HFFc6 (cell line): Measurements from ENCODE around the gene GAREM1. TPM values are rescaled to one million over a fixed set of nuclear protein-coding genes. Genes with fewer than 3 reads are reported as not detected.

Experiments
- DNase-seq: peaks from one replicate; pipeline ENCODE4 v3.0.0-alpha.2; 2018
- H3K27ac Mint-ChIP-seq: 2 replicates; pipeline ENCODE4 v1.8.0; 2020; ENCODE audit warnings: mild to moderate bottlenecking, mixed read lengths
- H3K27me3 Mint-ChIP-seq: 2 replicates; pipeline ENCODE4 v1.8.0; 2021; ENCODE audit warnings: mild to moderate bottlenecking, moderate library complexity, mixed read lengths; ENCODE audit not compliant: insufficient read depth
- H3K36me3 Mint-ChIP-seq: 2 replicates; pipeline ENCODE4 v1.8.0; 2021; ENCODE audit warnings: low read depth, mixed read lengths
- H3K4me1 Mint-ChIP-seq: 2 replicates; pipeline ENCODE4 v1.8.0; 2020; ENCODE audit warnings: low read depth, mixed read lengths
- H3K4me3 Mint-ChIP-seq: 2 replicates; pipeline ENCODE4 v1.8.0; 2020; ENCODE audit warnings: mild to moderate bottlenecking, moderate library complexity, mixed read lengths
- H3K9me3 Mint-ChIP-seq: 2 replicates; pipeline ENCODE4 v1.8.0; 2020; ENCODE audit warnings: mild to moderate bottlenecking, mixed read lengths
- CTCF ChIP-seq: fragments of 200-600 bp; sonication (generic); IDR thresholded peaks from 2 replicates; pipeline ENCODE4 v1.5.0; 2021; ENCODE audit warnings: antibody characterized with exemption, mild to moderate bottlenecking
- total RNA-seq, 6 experiments: library from RNA; stranded (reverse); fragmentation: NEBNext Ultra II Directional; extraction: Animal tissue kit (Norgen Biotek cat#: 25700); gene quantifications; 2 replicates in 1 of 6; 3 replicates in 5 of 6; pipeline ENCODE4 v1.2.3, GENCODE V29; 2021

GAREM1 gene
- total RNA-seq, 6 experiments from 2014 or later = 0.03 to 0.31 (median 0.08) TPM

GRCh38 chr18:32401621-32402020, 69.1 kb downstream of the GAREM1 start:
- no peak for DNase-seq
- peaks cover 27% of the 10 kb centered on the region for H3K9me3 Mint-ChIP-seq
- TF ChIP-seq CTCF = no peak
- H3K4me1 Mint-ChIP-seq = no peaks in the 10 kb centered on the region
- no peaks in the 10 kb centered on the region for H3K36me3 Mint-ChIP-seq
- H3K27ac Mint-ChIP-seq = no peak overlapping the region
- no peak overlapping the region for H3K4me3 Mint-ChIP-seq
- no peaks in the 10 kb centered on the region for H3K27me3 Mint-ChIP-seq

- H3K27me3 Mint-ChIP-seq = no peaks in the 10 kb centered on the region
Measured at GRCh38 chr18:32393407-32393806, 77.3 kb downstream of the GAREM1 start.

GRCh38 chr18:32391126-32391525, 79.6 kb downstream of the GAREM1 start:
- no peak overlapping the region for H3K27ac Mint-ChIP-seq
- TF ChIP-seq CTCF = no peak
- H3K9me3 Mint-ChIP-seq = peaks cover 21% of the 10 kb centered on the region
- H3K4me1 Mint-ChIP-seq = no peaks in the 10 kb centered on the region
- DNase-seq = no peak
- H3K27me3 Mint-ChIP-seq = no peaks in the 10 kb centered on the region
- no peak overlapping the region for H3K4me3 Mint-ChIP-seq
- H3K36me3 Mint-ChIP-seq = no peaks in the 10 kb centered on the region; the same call in 1 of the 2 replicates

More at GRCh38 chr18:32393407-32393806, 77.3 kb downstream of the GAREM1 start:
- H3K27ac Mint-ChIP-seq = no peak overlapping the region
- peaks cover 32% of the 10 kb centered on the region for H3K9me3 Mint-ChIP-seq
- no peaks in the 10 kb centered on the region for H3K4me1 Mint-ChIP-seq
- no peak for DNase-seq
- H3K4me3 Mint-ChIP-seq = no peak overlapping the region
- no peak for TF ChIP-seq CTCF
- no peaks in the 10 kb centered on the region; the same call in 1 of the 2 replicates for H3K36me3 Mint-ChIP-seq

GRCh38 chr18:32389858-32390257, 80.8 kb downstream of the GAREM1 start:
- H3K27ac Mint-ChIP-seq = no peak overlapping the region
- DNase-seq = no peak
- no peak overlapping the region for H3K4me3 Mint-ChIP-seq
- H3K9me3 Mint-ChIP-seq = peaks cover 9% of the 10 kb centered on the region
- no peak for TF ChIP-seq CTCF
- no peaks in the 10 kb centered on the region for H3K4me1 Mint-ChIP-seq
- H3K27me3 Mint-ChIP-seq = no peaks in the 10 kb centered on the region
- no peaks in the 10 kb centered on the region; the same call in 1 of the 2 replicates for H3K36me3 Mint-ChIP-seq

- TF ChIP-seq CTCF = no peak
- no peaks in the 10 kb centered on the region for H3K27me3 Mint-ChIP-seq
- no peaks in the 10 kb centered on the region; the same call in 1 of the 2 replicates for H3K36me3 Mint-ChIP-seq
- DNase-seq = no peak
- no peaks in the 10 kb centered on the region for H3K4me1 Mint-ChIP-seq
- no peak overlapping the region for H3K27ac Mint-ChIP-seq
- peaks cover 9% of the 10 kb centered on the region for H3K9me3 Mint-ChIP-seq
- no peak overlapping the region for H3K4me3 Mint-ChIP-seq
Measured at GRCh38 chr18:32389191-32389590, 81.5 kb downstream of the GAREM1 start.

- H3K9me3 Mint-ChIP-seq = peaks cover 12% of the 10 kb centered on the region
- H3K27me3 Mint-ChIP-seq = no peaks in the 10 kb centered on the region
- H3K4me3 Mint-ChIP-seq = no peak overlapping the region
- H3K4me1 Mint-ChIP-seq = no peaks in the 10 kb centered on the region
- DNase-seq = no peak
- H3K27ac Mint-ChIP-seq = no peak overlapping the region
- no peak for TF ChIP-seq CTCF
- H3K36me3 Mint-ChIP-seq = no peaks in the 10 kb centered on the region; the same call in 1 of the 2 replicates
Measured at GRCh38 chr18:32386471-32386870, 84.2 kb downstream of the GAREM1 start.
